ENCODE measurements around the gene CCDC51.
"Not testable (repeated sequence)": the region's sequence is repeated elsewhere in the genome, so short reads cannot be mapped to it uniquely, and the experiment has no call there.

The CCDC51 gene

DNA sequence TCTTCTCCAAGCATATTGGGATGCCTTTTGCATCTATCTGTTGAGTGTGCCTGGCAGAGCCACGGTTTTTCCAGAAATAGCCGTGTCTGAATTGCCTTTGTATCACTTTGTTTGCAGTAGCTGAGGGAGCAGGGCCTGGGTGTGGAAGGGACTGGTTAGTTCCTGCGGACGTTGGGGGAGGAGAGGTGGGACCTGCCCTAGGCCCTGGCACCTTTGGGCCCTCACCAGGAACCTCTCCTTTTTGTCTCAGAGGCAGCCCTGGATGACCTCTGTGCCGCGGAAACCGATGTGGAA lies 25.3 kb upstream of the CCDC51 start:
- TF ChIP-seq, protein P1, sequence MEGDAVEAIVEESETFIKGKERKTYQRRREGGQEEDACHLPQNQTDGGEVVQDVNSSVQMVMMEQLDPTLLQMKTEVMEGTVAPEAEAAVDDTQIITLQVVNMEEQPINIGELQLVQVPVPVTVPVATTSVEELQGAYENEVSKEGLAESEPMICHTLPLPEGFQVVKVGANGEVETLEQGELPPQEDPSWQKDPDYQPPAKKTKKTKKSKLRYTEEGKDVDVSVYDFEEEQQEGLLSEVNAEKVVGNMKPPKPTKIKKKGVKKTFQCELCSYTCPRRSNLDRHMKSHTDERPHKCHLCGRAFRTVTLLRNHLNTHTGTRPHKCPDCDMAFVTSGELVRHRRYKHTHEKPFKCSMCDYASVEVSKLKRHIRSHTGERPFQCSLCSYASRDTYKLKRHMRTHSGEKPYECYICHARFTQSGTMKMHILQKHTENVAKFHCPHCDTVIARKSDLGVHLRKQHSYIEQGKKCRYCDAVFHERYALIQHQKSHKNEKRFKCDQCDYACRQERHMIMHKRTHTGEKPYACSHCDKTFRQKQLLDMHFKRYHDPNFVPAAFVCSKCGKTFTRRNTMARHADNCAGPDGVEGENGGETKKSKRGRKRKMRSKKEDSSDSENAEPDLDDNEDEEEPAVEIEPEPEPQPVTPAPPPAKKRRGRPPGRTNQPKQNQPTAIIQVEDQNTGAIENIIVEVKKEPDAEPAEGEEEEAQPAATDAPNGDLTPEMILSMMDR (conservative IDR thresholded peaks at IDR 0.05; ENCODE audit: control insufficient read depth, insufficient read depth, low read depth, low read length), result no peak
- H3K4me3 ChIP-seq (ENCODE audit: control insufficient read depth, low read depth, low read length), result no peak overlapping the region
- DNase-seq (ENCODE audit: low read depth), result no peak

DNA sequence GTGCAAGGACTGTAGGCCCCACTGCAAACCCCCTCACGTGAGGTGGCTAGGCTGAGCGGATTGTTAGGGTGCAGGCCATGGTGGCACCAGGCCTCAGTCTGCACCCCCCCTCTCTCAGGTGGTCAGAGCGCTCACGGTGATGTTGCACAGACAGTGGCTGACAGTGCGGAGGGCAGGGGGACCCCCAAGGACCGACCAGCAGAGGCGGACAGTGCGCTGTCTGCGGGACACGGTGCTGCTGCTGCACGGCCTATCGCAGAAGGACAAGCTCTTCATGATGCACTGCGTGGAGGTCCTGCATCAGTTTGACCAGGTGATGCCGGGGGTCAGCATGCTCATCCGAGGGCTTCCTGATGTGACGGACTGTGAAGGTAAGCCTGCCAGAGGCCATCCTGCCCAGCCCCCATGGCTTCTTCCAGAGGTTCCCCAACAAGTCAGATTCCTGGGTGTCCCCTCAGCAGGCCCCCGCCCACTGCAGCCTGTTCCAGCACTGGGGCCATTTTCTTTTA lies 24.8 kb upstream of the CCDC51 start:
- TF ChIP-seq, protein P1 (conservative IDR thresholded peaks at IDR 0.05; ENCODE audit: control insufficient read depth, insufficient read depth, low read depth, low read length), result no peak
- DNase-seq (ENCODE audit: low read depth), result no peak

DNA sequence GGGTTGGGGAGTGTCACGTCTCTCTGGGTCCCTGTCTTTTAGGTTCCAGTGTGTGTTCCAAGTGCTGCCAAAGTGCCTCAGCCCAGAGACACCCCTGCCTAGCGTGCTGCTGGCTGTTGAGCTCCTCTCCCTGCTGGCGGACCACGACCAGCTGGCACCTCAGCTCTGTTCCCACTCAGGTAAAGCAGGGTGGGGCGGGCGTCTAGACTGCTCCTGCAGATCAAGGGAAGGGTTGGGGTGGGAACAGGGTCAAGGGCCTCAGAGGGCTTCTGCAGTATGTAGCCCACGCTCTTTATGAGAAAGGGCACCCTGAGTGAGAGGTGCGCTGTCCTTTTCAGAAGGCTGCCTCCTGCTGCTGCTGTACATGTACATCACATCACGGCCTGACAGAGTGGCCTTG lies 23.8 kb upstream of the CCDC51 start:
- TF ChIP-seq, protein P1 (conservative IDR thresholded peaks at IDR 0.05; ENCODE audit: control insufficient read depth, insufficient read depth, low read depth, low read length), result no peak
- no peak for DNase-seq (ENCODE audit: low read depth)
- H3K4me3 ChIP-seq (ENCODE audit: control insufficient read depth, low read depth, low read length), result no peak overlapping the region

More for the DNA sequence above, 24.8 kb upstream of the CCDC51 start:
- no peak overlapping the region for H3K4me3 ChIP-seq (ENCODE audit: control insufficient read depth, low read depth, low read length)

GRCh38 chr3:48461767-48462166 lies 21.8 kb upstream of the CCDC51 start:
- not testable (repeated sequence) for H3K4me3 ChIP-seq (ENCODE audit: control insufficient read depth, low read depth, low read length); DNase-seq (ENCODE audit: low read depth)

- TF ChIP-seq, protein P1 (conservative IDR thresholded peaks at IDR 0.05; ENCODE audit: control insufficient read depth, insufficient read depth, low read depth, low read length), result no peak
- DNase-seq (ENCODE audit: low read depth), result no peak
- H3K4me3 ChIP-seq (ENCODE audit: control insufficient read depth, low read depth, low read length), result no peak overlapping the region
Measured at GRCh38 chr3:48460517-48460902, 20.6 kb upstream of the CCDC51 start.

GRCh38 chr3:48459773-48460516 lies 20.0 kb upstream of the CCDC51 start:
- TF ChIP-seq, protein P1 (conservative IDR thresholded peaks at IDR 0.05; ENCODE audit: control insufficient read depth, insufficient read depth, low read depth, low read length), result no peak
- DNase-seq (ENCODE audit: low read depth), result no peak
- H3K4me3 ChIP-seq (ENCODE audit: control insufficient read depth, low read depth, low read length), result no peak overlapping the region

- H3K4me3 ChIP-seq (ENCODE audit: control insufficient read depth, low read depth, low read length), result no peak overlapping the region
- TF ChIP-seq, protein P1 (conservative IDR thresholded peaks at IDR 0.05; ENCODE audit: control insufficient read depth, insufficient read depth, low read depth, low read length), result no peak
- DNase-seq (ENCODE audit: low read depth), result no peak
Measured at GRCh38 chr3:48459331-48459730, 19.4 kb upstream of the CCDC51 start.
